ENCODE measurements around the gene CYTL1.

DNA sequence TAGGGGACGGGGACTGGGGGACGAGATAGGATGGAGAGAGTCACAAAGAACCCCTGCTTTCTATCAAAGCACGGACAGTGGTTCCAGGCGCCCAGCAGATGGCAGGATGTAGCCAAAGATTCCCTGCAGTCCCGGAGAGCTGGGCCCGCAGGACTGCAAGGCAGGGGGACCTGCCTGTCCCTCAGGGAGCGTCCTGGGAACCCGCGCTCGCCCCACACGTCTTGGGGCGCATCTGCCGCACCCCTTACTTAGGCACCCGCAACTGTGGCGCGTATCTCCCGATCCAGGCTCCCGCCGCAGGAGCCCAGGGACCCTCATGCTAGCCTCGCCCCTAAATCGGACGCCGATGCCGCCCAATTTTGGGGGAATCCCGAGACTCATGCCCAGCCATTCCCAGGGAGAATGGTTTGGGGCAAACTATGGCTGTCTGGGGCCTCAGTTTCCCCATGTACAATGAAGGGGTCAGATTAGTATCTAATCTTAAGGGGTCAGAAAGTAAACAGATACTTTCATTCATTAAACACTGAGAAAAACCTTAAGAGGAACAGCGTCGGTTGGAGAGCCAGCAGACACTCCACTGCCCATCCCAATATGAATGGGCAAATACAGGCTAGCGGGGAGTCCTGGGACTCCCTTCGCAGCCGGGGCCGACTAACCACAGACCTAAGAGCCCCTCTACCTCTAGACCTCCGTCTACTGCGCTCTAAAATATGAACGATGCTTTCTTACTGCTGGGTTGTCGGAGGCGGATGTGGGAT is 31.4 kb upstream of the CYTL1 start:
- TF ChIP-seq, protein P1, sequence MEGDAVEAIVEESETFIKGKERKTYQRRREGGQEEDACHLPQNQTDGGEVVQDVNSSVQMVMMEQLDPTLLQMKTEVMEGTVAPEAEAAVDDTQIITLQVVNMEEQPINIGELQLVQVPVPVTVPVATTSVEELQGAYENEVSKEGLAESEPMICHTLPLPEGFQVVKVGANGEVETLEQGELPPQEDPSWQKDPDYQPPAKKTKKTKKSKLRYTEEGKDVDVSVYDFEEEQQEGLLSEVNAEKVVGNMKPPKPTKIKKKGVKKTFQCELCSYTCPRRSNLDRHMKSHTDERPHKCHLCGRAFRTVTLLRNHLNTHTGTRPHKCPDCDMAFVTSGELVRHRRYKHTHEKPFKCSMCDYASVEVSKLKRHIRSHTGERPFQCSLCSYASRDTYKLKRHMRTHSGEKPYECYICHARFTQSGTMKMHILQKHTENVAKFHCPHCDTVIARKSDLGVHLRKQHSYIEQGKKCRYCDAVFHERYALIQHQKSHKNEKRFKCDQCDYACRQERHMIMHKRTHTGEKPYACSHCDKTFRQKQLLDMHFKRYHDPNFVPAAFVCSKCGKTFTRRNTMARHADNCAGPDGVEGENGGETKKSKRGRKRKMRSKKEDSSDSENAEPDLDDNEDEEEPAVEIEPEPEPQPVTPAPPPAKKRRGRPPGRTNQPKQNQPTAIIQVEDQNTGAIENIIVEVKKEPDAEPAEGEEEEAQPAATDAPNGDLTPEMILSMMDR (IDR thresholded peaks at IDR 0.05): no peak
- no peak for TF ChIP-seq POLR2A (IDR thresholded peaks at IDR 0.05)

Measured in lower leg skin (tissue), 3 donors.